HL-60 (cell line): ENCODE data around the gene P2RY14.

Source experiments
- GABPA ChIP-seq: IDR thresholded peaks from 2 replicates; pipeline ENCODE4 v1.6.1; 2012; ENCODE audit warnings: low read depth
- POLR2AphosphoS5 ChIP-seq: IDR thresholded peaks from 2 replicates; pipeline ENCODE4 v1.6.1; 2012; ENCODE audit warnings: low read depth
- TF ChIP-seq, protein P1 (sequence below): IDR thresholded peaks from one replicate; pipeline ENCODE4 v1.5.1; 2011; ENCODE audit warnings: low read length, control low read depth, inconsistent platforms; ENCODE audit not compliant: insufficient read depth

DNA sequence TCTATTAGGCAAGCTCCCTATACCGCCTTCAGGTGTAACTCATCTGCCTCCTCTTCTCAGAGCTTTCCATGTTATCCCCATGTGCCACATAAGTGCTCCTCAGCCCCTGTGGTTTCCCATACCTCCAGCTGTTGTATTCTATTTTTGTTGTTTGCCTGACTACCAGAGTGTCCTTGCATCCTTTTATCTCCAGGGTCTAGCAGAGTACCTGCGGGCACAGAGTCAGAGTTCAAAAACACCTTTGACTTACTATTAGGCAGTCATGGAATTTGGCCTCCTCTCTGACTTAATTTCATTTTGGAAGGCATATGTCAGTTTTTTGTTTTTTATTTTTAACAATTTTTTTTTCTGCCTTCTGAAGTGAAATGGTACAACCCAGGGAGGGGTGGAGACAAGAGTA lies 31.2 kb upstream of the P2RY14 start:
- TF ChIP-seq, protein P1, sequence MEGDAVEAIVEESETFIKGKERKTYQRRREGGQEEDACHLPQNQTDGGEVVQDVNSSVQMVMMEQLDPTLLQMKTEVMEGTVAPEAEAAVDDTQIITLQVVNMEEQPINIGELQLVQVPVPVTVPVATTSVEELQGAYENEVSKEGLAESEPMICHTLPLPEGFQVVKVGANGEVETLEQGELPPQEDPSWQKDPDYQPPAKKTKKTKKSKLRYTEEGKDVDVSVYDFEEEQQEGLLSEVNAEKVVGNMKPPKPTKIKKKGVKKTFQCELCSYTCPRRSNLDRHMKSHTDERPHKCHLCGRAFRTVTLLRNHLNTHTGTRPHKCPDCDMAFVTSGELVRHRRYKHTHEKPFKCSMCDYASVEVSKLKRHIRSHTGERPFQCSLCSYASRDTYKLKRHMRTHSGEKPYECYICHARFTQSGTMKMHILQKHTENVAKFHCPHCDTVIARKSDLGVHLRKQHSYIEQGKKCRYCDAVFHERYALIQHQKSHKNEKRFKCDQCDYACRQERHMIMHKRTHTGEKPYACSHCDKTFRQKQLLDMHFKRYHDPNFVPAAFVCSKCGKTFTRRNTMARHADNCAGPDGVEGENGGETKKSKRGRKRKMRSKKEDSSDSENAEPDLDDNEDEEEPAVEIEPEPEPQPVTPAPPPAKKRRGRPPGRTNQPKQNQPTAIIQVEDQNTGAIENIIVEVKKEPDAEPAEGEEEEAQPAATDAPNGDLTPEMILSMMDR: no peak
- TF ChIP-seq GABPA (no peak), POLR2AphosphoS5 (no peak)
